ENCODE measurements around the gene ANO1. TPM values are rescaled to one million over a fixed set of nuclear protein-coding genes. Genes with fewer than 3 reads are reported as not detected.

Gene ANO1
- total RNA-seq, 1 donor from 2014 or later: 7.7 TPM

GRCh38 chr11:70201882-70202861, 124.1 kb downstream of the ANO1 start:
- Histone ChIP-seq H3K9me3 (replicated peaks) (no peaks in the 10 kb centered on the region), H3K36me3 (peaks cover 13% of the 10 kb centered on the region), H3K4me3 (peak overlapping the region; percentile 100), H3K27me3 (ENCODE audit: low read depth) (no peaks in the 10 kb centered on the region), H3K4me1 (peaks cover 36% of the 10 kb centered on the region), H3K27ac (replicated peaks) (peak overlapping the region; percentile 96)
- no peak for DNase-seq
- TF ChIP-seq CTCF (IDR thresholded peaks at IDR 0.05; ENCODE audit: borderline replicate concordance): no peak
- intact Hi-C loops (cut with micrococcal nuclease): no loop called here

DNA sequence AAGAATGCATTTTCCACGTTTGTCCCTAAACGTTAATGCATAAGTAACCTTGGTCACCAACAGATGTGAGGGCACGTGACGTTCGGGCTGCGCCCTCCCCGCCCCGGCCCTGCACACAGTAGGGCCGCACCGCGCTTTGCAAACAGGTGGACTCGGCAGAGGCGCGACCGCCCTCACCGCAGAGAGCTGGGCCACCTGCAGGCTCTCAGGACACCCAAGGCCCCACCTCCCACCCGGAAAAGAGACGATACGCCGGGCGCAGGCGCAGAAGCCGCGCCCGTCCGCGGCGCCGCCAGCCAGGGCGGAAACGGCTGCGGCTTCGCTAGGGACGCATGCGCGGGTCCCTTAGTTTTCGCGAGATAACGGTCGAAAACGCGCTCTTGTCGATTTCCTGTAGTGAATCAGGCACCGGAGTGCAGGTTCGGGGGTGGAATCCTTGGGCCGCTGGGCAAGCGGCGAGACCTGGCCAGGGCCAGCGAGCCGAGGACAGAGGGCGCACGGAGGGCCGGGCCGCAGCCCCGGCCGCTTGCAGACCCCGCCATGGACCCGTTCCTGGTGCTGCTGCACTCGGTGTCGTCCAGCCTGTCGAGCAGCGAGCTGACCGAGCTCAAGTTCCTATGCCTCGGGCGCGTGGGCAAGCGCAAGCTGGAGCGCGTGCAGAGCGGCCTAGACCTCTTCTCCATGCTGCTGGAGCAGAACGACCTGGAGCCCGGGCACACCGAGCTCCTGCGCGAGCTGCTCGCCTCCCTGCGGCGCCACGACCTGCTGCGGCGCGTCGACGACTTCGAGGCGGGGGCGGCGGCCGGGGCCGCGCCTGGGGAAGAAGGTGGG, 125.0 kb downstream of the ANO1 start, which contains the start of gene FADD:
Gene FADD, plus strand, starts transcription at position 377 of the 831 bp plus-strand sequence. Its CDS starts 164 bp downstream, at position 541.
- Histone ChIP-seq H3K4me3 (peak within 1 kb of the TSS; percentile 100), H3K9me3 (replicated peaks) (no peaks in the 10 kb centered on the region), H3K27ac (replicated peaks) (peak within 1 kb of the TSS; percentile 96), H3K36me3 (peaks cover 21% of the 10 kb centered on the region), H3K27me3 (ENCODE audit: low read depth) (no peaks in the 10 kb centered on the region), H3K4me1 (peaks cover 42% of the 10 kb centered on the region)
- peak; percentile 89 for DNase-seq
- peak; percentile 10 for TF ChIP-seq CTCF (IDR thresholded peaks at IDR 0.05; ENCODE audit: borderline replicate concordance)
- intact Hi-C loops (cut with micrococcal nuclease): no loop called here

DNA sequence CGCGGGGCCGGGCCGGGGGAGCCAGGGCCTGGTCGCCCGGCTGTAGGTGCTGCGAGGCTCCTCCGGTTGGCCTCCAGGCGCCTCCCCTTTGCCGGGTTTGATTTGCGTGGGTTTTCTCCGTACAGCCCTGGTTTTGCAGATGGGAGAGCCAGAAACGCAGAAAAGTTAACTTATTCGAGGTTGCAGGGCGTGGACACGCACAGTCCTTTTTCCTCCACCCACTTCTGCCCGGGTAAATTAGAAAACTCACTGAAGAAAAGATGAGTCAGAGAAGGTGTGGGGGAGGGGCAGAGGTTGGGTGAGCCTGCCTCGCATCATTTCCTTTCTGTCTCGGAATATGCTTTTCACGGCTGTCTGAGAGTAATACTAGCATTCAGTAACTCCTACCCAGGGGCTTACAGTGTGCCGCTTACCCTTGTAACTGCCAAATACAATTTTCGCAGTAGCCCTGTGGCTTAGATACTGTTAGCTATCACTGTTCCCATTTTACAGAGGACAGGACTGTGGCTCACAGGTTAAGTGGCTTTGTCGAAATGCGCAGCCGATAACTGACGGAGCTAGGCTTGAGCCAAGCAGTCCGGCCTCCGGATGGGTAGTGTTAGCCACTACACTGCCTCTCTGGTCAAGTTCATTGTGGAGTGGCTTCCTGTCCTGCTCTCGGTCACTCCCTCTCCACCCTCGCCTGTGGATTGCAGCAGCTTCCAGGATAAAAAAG, 125.8 kb downstream of the ANO1 start:
- no peak for TF ChIP-seq CTCF (IDR thresholded peaks at IDR 0.05; ENCODE audit: borderline replicate concordance)
- Histone ChIP-seq H3K4me3 (peak overlapping the region; percentile 100), H3K9me3 (replicated peaks) (no peaks in the 10 kb centered on the region), H3K27ac (replicated peaks) (peak overlapping the region; percentile 96), H3K4me1 (peaks cover 42% of the 10 kb centered on the region), H3K27me3 (ENCODE audit: low read depth) (no peaks in the 10 kb centered on the region), H3K36me3 (peaks cover 28% of the 10 kb centered on the region)
- DNase-seq: no peak
- intact Hi-C loops (cut with micrococcal nuclease): no loop called here

DNA sequence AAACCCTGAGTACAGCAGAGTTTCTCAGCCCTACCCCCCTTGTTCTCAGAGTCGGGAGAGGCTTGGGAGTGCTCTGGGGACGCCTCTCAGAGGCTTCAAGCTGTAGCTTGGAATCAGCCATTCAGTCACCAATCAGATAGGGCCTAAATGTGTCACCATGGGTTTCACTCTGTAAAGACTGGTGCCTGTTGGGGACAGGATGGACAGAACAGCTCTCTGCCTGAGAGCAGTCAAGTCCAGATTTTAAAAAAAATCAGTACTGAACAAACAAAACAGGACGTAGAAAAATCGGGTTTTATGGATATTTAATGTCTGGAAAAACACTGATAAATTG, 126.3 kb downstream of the ANO1 start:
- Histone ChIP-seq H3K4me1 (peaks cover 42% of the 10 kb centered on the region), H3K4me3 (peak overlapping the region; percentile 100), H3K36me3 (peaks cover 32% of the 10 kb centered on the region), H3K9me3 (replicated peaks) (no peaks in the 10 kb centered on the region), H3K27ac (replicated peaks) (peak overlapping the region; percentile 96), H3K27me3 (ENCODE audit: low read depth) (no peaks in the 10 kb centered on the region)
- no peak for DNase-seq
- no peak for TF ChIP-seq CTCF (IDR thresholded peaks at IDR 0.05; ENCODE audit: borderline replicate concordance)
- intact Hi-C loops (cut with micrococcal nuclease): no loop called here

All from left ventricle myocardium inferior (tissue), 1 donor.